Esophagus squamous epithelium (tissue), 5 donors: ENCODE results near the gene NOP9. TPM values are rescaled to one million over a fixed set of nuclear protein-coding genes. Genes with fewer than 3 reads are reported as not detected.
"Not testable (repeated sequence)": the region's sequence is repeated elsewhere in the genome, so short reads cannot be mapped to it uniquely, and the experiment has no call there.

ENCODE experiments used
- DNase-seq: peaks from one replicate; lab custom pipeline; 2025; lab: John Stamatoyannopoulos, UW
- H3K27ac ChIP-seq, 4 donors: fragments of 200-600 bp; sonication (generic); one replicate each; pipeline ENCODE4 v1.5.1; 2016 to 2019; ENCODE audit warnings: mild to moderate bottlenecking in 1 of 4
- H3K27me3 ChIP-seq, 4 donors: fragments of 200-600 bp; sonication (generic); 1 replicate in 3 of 4; 2 replicates in 1 of 4; pipeline versions ENCODE4 v1.5.1 to v1.6.0; 2017 to 2021; ENCODE audit warnings: antibody characterized with exemption in 1 of 4
- H3K36me3 ChIP-seq, 3 donors: fragments of 200-600 bp; sonication (generic); one replicate each; pipeline ENCODE4 v1.5.1; 2016 to 2019
- H3K4me1 ChIP-seq, 3 donors: fragments of 200-600 bp; sonication (generic); one replicate each; pipeline ENCODE4 v1.5.1; 2017 to 2019
- H3K4me3 ChIP-seq, 4 donors: fragments of 200-600 bp; sonication (generic); 1 replicate in 3 of 4; 2 replicates in 1 of 4; pipeline ENCODE4 v1.5.1; 2016 to 2019; ENCODE audit warnings: mild to moderate bottlenecking in 2 of 4, moderate library complexity in 1 of 4
- H3K9me3 ChIP-seq, 3 donors: fragments of 200-600 bp; sonication (generic); one replicate each; pipeline ENCODE4 v1.5.1; 2016 to 2019
- POLR2A ChIP-seq, 4 donors: fragments of 450-650 bp; IDR thresholded peaks; one replicate each; pipeline ENCODE4 v1.6.1; 2017; ENCODE audit warnings: antibody characterized with exemption in 4 of 4, mild to moderate bottlenecking in 4 of 4, moderate library complexity in 3 of 4
- WGBS, 2 donors: methylation state at CpG; one replicate each; pipeline ENCODE4 v1.1.5; 2018; 5-methylcytosine and 5-hydroxymethylcytosine counted together
- intact Hi-C: fragments of 100-400 bp; cut with DNase I; formaldehyde crosslinking; loops from one replicate; pipeline ENCODE4 v1.15.0; 2022
- small RNA-seq, 4 donors: library from RNA; depleted of rRNA; stranded (forward); fragments of <200 nt; gene quantifications; one replicate each; pipeline ENCODE3, GENCODE V24; 2016
- total RNA-seq, 4 donors: library from RNA; depleted of rRNA; stranded (reverse); fragments of >200 nt; gene quantifications; one replicate each; pipeline ENCODE4 v1.1.0, GENCODE V29; 2016
- TF ChIP-seq, protein P1 (sequence below), 6 experiments: fragments of 450-650 bp in 4 of 6; fragments of 200-600 bp in 2 of 6; sonication (generic) in 2 of 6; IDR thresholded peaks; one replicate each; pipeline ENCODE4 v1.5.1; 2016 to 2019; ENCODE audit warnings: antibody characterized with exemption in 6 of 6, mild to moderate bottlenecking in 4 of 6, moderate library complexity in 4 of 6
- donor health status: DM: yes; HTN: yes; CAD: no.

The NOP9 gene
- total RNA-seq, 4 donors from 2014 or later = 18.0 to 29.8 (median 25.0) TPM

DNA sequence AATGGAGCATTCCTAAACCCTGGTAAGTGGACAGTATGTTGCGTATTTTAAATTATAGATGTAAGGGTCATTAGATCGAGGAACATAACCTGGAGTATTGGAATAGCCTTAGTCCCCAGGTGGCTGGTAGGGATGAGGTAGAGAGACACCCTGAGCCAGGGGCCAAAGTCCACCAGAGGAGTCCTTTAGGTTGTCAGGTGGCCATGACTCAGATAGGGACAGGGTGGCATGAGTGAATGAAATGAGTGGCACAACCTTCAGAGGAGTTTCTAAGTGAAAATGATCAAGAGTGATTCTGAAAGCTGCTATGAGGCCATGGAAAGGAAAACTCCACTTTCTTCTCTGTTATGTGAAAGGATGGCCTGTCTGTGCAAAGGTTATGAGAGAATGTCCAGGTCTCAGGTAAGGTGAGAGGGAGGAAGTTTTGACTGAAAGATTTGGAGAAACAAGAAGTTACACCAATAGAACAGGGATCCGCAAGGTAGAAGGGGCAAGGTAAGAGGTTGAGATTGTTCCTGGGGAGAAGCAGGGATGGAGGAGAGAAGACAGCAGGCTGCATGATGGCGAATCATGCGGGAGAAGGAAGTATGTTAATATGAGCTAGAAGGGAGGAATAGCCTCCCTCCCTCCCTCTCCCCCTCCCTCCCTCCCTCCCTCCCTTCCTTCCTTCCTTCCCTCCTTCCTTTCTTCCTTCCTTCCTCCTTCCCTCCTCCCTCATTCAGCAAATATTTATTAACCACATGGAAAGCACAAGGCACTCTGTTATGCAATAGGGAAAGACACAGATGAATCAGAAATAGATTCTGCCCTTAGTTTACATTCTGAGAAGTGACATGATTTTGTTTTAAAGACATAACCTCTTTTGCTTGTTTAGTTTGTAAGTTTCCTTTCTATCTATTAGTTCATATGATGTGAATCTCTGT, 54.2 kb downstream of the NOP9 start:
- Histone ChIP-seq H3K36me3 (no peaks in the 10 kb centered on the region), H3K4me3 (no peak overlapping the region), H3K27ac (peak overlapping the region in 2 of 4 donors; percentile 55 to 60), H3K27me3 (peaks cover 0 to 3% (median 0%) of the 10 kb centered on the region in 4 donors), H3K9me3 (no peaks in the 10 kb centered on the region), H3K4me1 (peaks cover 0 to 13% (median 12%) of the 10 kb centered on the region in 3 donors)
- WGBS, 2 donors = 76 to 82% methylated on average over 5 of the region's 5 CpGs
- no peak for TF ChIP-seq POLR2A (IDR thresholded peaks at IDR 0.05)
- TF ChIP-seq, protein P1, sequence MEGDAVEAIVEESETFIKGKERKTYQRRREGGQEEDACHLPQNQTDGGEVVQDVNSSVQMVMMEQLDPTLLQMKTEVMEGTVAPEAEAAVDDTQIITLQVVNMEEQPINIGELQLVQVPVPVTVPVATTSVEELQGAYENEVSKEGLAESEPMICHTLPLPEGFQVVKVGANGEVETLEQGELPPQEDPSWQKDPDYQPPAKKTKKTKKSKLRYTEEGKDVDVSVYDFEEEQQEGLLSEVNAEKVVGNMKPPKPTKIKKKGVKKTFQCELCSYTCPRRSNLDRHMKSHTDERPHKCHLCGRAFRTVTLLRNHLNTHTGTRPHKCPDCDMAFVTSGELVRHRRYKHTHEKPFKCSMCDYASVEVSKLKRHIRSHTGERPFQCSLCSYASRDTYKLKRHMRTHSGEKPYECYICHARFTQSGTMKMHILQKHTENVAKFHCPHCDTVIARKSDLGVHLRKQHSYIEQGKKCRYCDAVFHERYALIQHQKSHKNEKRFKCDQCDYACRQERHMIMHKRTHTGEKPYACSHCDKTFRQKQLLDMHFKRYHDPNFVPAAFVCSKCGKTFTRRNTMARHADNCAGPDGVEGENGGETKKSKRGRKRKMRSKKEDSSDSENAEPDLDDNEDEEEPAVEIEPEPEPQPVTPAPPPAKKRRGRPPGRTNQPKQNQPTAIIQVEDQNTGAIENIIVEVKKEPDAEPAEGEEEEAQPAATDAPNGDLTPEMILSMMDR (IDR thresholded peaks at IDR 0.05) = no peak
- no peak for DNase-seq
- intact Hi-C loops = no loop called here

DNA sequence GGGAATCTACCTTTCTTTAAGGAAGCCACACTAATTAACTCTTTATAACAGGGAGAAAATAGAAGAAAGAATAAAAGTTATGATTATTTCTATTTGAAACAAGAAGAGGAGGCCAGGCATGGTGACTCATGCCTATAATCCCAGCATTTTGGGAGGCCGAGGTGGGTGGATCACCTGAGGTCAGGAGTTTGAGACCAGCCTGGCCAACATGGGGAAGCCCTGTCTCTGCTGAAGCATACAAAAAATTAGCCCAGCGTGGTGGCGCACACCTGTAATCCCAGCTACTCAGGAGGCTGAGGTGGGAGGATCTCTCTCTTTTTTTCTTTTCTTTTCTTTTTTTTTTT, 54.8 kb downstream of the NOP9 start:
- H3K9me3 ChIP-seq, H3K4me3 ChIP-seq, DNase-seq, intact Hi-C loops, H3K36me3 ChIP-seq, H3K27me3 ChIP-seq: not testable (repeated sequence)
- Histone ChIP-seq H3K27ac (peak overlapping the region in 2 of 4 donors; percentile 55 to 60), H3K4me1 (peaks cover 0 to 13% (median 12%) of the 10 kb centered on the region in 3 donors)
- 73 to 74% methylated on average over 3 of the region's 3 CpGs for WGBS, 2 donors

DNA sequence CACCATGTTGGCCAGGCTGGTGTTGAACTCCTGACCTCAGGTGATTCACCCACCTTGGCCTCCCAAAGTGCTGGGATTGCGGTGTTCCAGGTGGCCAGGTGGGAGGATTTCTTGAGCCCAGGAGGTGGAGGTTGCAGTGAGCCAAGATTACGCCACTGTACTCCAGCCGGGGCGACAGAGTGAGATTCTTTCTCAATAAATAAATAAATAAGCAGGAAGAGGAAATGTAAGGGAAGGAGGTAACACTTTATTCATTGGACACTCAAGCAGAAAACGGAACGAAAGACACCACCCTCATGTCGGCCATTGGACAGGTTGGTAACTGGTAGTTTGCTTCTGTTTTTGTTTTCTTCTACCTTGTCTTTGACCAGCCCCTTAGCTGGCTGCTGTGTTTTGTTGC, 55.4 kb downstream of the NOP9 start:
- Histone ChIP-seq H3K27ac (no peak overlapping the region), H3K9me3 (no peaks in the 10 kb centered on the region)
- intact Hi-C loops = no loop called here

DNA sequence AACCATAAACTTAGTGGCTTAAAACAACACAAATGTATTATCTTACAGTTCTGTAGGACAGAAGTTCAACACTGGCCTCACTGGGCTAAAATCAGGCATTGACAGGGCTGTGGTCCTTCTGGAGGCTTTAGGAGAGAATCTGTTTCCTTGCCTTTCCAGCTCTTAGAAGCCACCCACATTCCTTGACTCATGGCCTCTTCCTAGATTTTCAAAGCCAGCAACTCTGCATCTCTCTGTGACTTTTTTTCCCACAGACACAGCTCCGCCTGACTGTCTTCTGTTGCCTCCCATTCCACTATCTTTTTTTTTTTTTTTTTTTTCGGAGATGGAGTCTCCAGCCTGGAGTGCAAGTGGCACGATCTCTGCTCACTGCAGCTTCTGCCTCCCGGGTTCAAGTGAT, 56.6 kb downstream of the NOP9 start:
- intact Hi-C loops = no loop called here
- Histone ChIP-seq H3K4me1 (peaks cover 0 to 13% (median 12%) of the 10 kb centered on the region in 3 donors), H3K36me3 (no peaks in the 10 kb centered on the region), H3K9me3 (no peaks in the 10 kb centered on the region), H3K27ac (no peak overlapping the region), H3K27me3 (peaks cover 0 to 3% (median 0%) of the 10 kb centered on the region in 4 donors), H3K4me3 (no peak overlapping the region)
- TF ChIP-seq POLR2A (IDR thresholded peaks at IDR 0.05) = no peak
- TF ChIP-seq, protein P1 (IDR thresholded peaks at IDR 0.05) = no peak
- 89 to 94% methylated on average over 4 of the region's 4 CpGs for WGBS, 2 donors
- no peak for DNase-seq

More for the DNA sequence above, 55.4 kb downstream of the NOP9 start:
- no peak for DNase-seq
- TF ChIP-seq, protein P1 (IDR thresholded peaks at IDR 0.05) = no peak
- TF ChIP-seq POLR2A (IDR thresholded peaks at IDR 0.05) = no peak
- WGBS, 2 donors = 70 to 72% methylated on average over 6 to 7 of the region's 7 CpGs
- Histone ChIP-seq H3K4me3 (no peak overlapping the region), H3K4me1 (peaks cover 0 to 13% (median 12%) of the 10 kb centered on the region in 3 donors), H3K36me3 (no peaks in the 10 kb centered on the region), H3K27me3 (peaks cover 0 to 3% (median 0%) of the 10 kb centered on the region in 4 donors)

Small RNA genes lying within 50 kb of the gene (small RNA-seq; reads per million reads assigned to genes)
- 0 reads per million in 4 donors for gene RF00026

Other genes starting within 250 kb of the NOP9 start
- 1 to 10 TPM in 2 of 4 donors, under 1 TPM in 2; 0.38 to 1.2 (median 0.86) TPM for gene CARMIL3, start 247.8 kb upstream of the NOP9 start, total RNA-seq
- not detected for gene CPNE6, start 228.3 kb upstream of the NOP9 start, total RNA-seq
- 10 to 100 TPM; 10.5 to 13.5 (median 12.8) TPM for gene PCK2, start 205.5 kb upstream of the NOP9 start, total RNA-seq
- 100 to 1,000 TPM in 1 of 4 donors, 10 to 100 TPM in 3; 55.4 to 114 (median 79.3) TPM for gene DCAF11, start 185.1 kb upstream of the NOP9 start, total RNA-seq
- gene NRL, start 184.9 kb upstream of the NOP9 start, total RNA-seq = 1 to 10 TPM in 3 of 4 donors, under 1 TPM in 1; 0.79 to 4.5 (median 3.3) TPM
- gene FITM1, start 169.2 kb upstream of the NOP9 start, total RNA-seq = 1 to 10 TPM in 1 of 4 donors, under 1 TPM in 2, not detected in 1; 0.42 to 3.7 (median 0.95) TPM
- 100 to 1,000 TPM; 100 to 256 (median 116) TPM for gene PSME1, start 163.7 kb upstream of the NOP9 start, total RNA-seq
- 10 to 100 TPM in 3 of 4 donors, 1 to 10 TPM in 1; 6.0 to 12.1 (median 10.9) TPM for gene EMC9, start 158.3 kb upstream of the NOP9 start, total RNA-seq
- 100 to 1,000 TPM in 1 of 4 donors, 10 to 100 TPM in 3; 44.4 to 110 (median 77.2) TPM for gene PSME2, start 153.2 kb upstream of the NOP9 start, total RNA-seq
- gene RNF31, start 152.4 kb upstream of the NOP9 start, total RNA-seq = 10 to 100 TPM; 26.8 to 35.6 (median 32.4) TPM
- 10 to 100 TPM; 21.9 to 52.2 (median 45.9) TPM for gene IRF9, start 138.6 kb upstream of the NOP9 start, total RNA-seq
- gene REC8, start 127.8 kb upstream of the NOP9 start, total RNA-seq = 1 to 10 TPM in 3 of 4 donors, under 1 TPM in 1; 0.47 to 7.4 (median 3.0) TPM
- 10 to 100 TPM; 32.9 to 55.1 (median 40.4) TPM for gene IPO4, start 111.0 kb upstream of the NOP9 start, total RNA-seq
- 10 to 100 TPM; 36.4 to 51.3 (median 44.6) TPM for gene TM9SF1, start 104.4 kb upstream of the NOP9 start, total RNA-seq
- gene TSSK4, start 94.2 kb upstream of the NOP9 start, total RNA-seq = not detected
- 10 to 100 TPM; 23.6 to 80.7 (median 62.8) TPM for gene CHMP4A, start 86.4 kb upstream of the NOP9 start, total RNA-seq
- 10 to 100 TPM in 2 of 4 donors, 1 to 10 TPM in 2; 1.4 to 12.4 (median 8.6) TPM for gene MDP1, start 83.8 kb upstream of the NOP9 start, total RNA-seq
- 100 to 1,000 TPM in 3 of 4 donors, 10 to 100 TPM in 1; 93.1 to 182 (median 121) TPM for gene NEDD8, start 67.5 kb upstream of the NOP9 start, total RNA-seq
- 10 to 100 TPM; 18.5 to 47.7 (median 33.1) TPM for gene GMPR2, start 66.9 kb upstream of the NOP9 start, total RNA-seq
- gene TINF2, start 57.2 kb upstream of the NOP9 start, total RNA-seq = 10 to 100 TPM; 46.3 to 94.3 (median 56.1) TPM
- 1,000 to 10,000 TPM in 2 of 4 donors, 100 to 1,000 TPM in 2; 566 to 1,879 (median 1,037) TPM for gene TGM1, start 36.7 kb upstream of the NOP9 start, total RNA-seq
- 100 to 1,000 TPM in 2 of 4 donors, 10 to 100 TPM in 2; 68.9 to 171 (median 108) TPM for gene RABGGTA, start 28.3 kb upstream of the NOP9 start, total RNA-seq
- 100 to 1,000 TPM in 2 of 4 donors, 10 to 100 TPM in 2; 81.6 to 164 (median 101) TPM for gene DHRS1, start 70 bp upstream of the NOP9 start, total RNA-seq
- 10 to 100 TPM; 18.3 to 41.4 (median 30.4) TPM for gene CIDEB, start 8.1 kb downstream of the NOP9 start, total RNA-seq
- gene LTB4R2, start 10.3 kb downstream of the NOP9 start, total RNA-seq = 100 to 1,000 TPM in 3 of 4 donors, 10 to 100 TPM in 1; 66.0 to 169 (median 123) TPM
- 10 to 100 TPM; 47.9 to 99.9 (median 85.4) TPM for gene LTB4R, start 11.7 kb downstream of the NOP9 start, total RNA-seq
- 10 to 100 TPM in 2 of 4 donors, 1 to 10 TPM in 2; 3.1 to 23.1 (median 11.7) TPM for gene ADCY4, start 35.2 kb downstream of the NOP9 start, total RNA-seq
- 10 to 100 TPM; 10.3 to 21.4 (median 12.7) TPM for gene RIPK3, start 40.1 kb downstream of the NOP9 start, total RNA-seq
- gene NFATC4, start 68.3 kb downstream of the NOP9 start, total RNA-seq = 10 to 100 TPM in 2 of 4 donors, 1 to 10 TPM in 2; 2.7 to 22.5 (median 9.2) TPM
- 10 to 100 TPM in 3 of 4 donors, 1 to 10 TPM in 1; 4.7 to 14.7 (median 11.8) TPM for gene NYNRIN, start 99.2 kb downstream of the NOP9 start, total RNA-seq
- under 1 TPM in 3 of 4 donors, not detected in 1; 0.13 to 0.95 (median 0.85) TPM for gene CBLN3, start 129.8 kb downstream of the NOP9 start, total RNA-seq
- 10 to 100 TPM; 35.6 to 68.9 (median 42.9) TPM for gene KHNYN, start 130.1 kb downstream of the NOP9 start, total RNA-seq
- 10 to 100 TPM; 16.1 to 36.0 (median 20.4) TPM for gene SDR39U1, start 142.9 kb downstream of the NOP9 start, total RNA-seq
- 1 to 10 TPM in 1 of 4 donors, under 1 TPM in 1, not detected in 2; 0.53 to 2.7 TPM for gene CMA1, start 208.4 kb downstream of the NOP9 start, total RNA-seq